DMS153 treated with DMSO at 0.1 percent for 48 hours (cell line): Measurements from ENCODE around the gene FAM20C.
"Not testable (repeated sequence)": the region's sequence is repeated elsewhere in the genome, so short reads cannot be mapped to it uniquely, and the experiment has no call there.

ENCODE experiments used
- DNase-seq: peaks from one replicate; lab custom pipeline; 2025; ENCODE audit not compliant: unreplicated experiment; lab: John Stamatoyannopoulos, UW

FAM20C gene

DNA sequence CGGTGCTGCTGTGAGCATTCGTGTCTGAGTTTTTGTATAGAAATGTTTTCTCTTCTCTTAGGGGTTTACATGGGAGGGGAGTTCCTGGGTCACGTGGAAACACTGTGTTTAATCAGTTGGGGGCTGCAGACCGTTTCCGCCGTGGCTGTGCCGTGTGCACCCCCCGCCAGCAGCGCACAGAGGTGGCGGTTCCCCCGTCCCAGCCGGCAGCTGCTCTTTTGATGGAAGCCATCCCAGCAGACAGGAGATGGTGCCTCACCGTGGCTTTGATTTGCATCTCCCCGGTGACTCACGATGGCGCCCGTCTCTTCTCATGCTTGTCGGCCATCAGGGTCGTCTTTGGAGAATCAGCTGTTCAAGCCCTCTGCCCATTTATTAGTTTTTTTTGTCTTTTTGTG is 62.7 kb downstream of the FAM20C start:
- no peak for DNase-seq

DNA sequence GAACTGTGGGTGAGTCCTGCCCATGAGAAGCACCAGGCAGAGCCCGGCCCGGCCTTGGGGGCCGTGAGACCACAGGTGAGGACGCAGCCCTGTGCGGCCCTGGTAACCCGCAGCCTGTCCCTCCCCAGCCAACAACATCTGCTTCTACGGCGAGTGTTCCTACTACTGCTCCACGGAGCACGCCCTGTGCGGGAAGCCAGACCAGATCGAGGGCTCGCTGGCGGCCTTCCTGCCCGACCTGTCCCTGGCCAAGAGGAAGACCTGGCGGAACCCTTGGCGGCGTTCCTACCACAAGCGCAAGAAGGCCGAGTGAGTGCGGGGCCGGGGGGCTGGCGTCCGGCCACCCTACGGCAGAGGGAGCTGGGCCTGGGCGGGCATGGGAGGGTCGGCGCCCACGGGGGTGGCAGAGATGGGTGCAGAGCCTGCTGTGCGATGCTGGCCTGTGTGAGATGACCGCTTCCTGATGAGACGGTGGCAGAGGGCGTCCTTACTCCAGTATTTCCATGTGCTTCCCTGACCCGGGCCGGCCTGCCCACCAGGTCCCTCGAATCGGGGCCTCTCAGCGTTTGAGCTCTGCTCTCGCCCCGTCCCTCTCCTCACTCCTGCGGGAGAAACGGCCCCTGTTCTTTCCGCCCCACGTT is 63.5 kb downstream of the FAM20C start:
- no peak for DNase-seq

DNA sequence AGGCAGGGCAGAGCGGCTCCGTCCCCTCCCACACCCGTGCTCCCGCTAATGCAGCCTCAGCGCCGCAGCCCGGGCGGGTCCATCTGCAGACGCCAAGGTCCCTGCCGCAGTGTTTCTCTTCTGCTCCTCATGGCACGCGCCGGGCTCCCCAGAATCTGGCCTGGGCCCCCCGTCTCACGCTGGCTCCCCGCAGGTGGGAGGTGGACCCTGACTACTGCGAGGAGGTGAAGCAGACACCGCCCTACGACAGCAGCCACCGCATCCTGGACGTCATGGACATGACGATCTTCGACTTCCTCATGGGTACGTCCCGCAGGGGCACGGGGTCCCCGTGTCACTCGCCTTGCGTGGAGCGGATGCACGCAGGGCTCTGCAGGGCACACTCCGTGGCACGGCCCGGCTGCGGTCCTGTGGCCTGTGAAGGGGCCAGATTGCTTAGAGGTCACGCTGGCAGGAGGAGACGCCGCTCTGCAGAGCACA is 64.1 kb downstream of the FAM20C start:
- DNase-seq, result no peak

DNA sequence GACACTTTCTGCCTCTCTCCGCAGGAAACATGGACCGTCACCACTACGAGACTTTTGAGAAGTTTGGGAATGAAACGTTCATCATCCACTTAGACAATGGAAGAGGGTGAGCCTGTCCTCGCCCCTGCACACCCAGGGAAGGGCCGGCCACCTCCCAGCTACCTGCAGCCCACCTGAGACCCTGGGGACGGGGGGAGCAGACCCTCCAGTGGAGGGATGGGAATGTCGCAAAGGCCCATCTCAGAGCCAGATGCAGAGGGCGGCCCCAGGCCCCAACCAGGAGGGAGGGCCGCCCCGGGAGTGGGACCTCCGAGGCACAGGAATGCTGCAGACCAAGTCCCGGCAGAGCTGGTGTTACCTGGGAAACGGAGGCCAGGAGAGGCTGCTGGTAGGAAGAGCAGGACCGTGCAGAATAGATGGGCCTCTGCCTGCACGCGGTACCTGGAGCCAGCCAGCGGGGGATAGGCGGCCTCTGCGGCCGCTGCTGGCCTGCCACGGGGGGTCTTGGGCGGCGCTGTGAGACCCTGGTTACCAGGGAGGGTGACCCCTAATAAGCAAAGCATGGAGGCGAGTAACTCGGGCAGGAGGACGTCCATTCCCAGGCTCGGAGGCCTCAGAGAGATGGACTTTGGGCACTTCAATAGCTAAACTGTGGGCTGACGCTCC is 64.7 kb downstream of the FAM20C start:
- DNase-seq, result no peak

DNA sequence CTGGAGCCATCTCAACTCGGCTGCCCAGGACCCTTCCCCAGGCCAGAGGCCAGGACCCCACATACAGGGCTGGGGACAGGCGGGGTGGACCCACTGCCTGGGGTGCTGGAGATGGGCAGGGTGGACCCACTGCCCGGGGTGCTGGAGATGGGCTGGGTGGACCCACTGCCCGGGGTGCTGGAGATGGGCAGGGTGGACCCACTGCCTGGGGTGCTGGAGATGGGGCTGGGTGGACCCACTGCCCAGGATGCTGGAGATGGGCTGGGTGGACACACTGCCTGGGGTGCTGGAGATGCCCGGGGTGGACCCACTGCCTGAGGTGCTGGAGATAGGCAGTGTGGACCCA is 65.2 kb downstream of the FAM20C start:
- no peak for DNase-seq

DNA sequence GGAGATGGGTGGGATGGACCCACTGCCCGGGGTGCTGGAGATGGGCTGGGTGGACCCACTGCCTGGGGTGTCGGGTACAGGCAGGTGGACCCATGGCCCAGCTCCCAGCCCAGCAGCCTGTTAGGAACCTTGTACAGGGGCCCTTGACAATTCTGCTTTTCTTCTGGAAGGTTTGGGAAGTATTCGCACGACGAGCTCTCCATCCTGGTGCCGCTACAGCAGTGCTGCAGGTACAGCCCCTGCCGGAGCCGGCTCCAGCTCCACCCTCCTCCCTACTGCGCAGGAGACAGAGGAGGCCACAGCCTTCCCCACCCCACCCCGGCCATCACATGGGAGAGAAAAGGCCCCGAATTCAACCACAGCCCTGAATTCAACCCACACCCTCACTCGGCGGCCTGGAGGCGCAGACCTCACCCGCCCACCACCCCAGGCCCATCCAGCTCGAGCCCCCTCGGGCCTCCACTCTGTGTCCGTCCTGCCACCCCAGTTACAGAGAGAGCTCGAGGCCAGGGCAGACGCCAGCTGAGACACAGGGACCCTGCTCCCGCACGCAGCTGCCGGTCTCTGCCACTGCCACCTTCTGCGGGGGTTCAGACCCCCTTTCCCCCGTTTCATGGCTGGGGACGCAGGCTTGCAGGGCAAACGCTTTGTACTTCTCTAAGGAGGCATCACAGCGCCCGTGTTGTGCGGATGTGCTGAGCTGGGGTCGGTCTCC is 66.3 kb downstream of the FAM20C start:
- no peak for DNase-seq

DNA sequence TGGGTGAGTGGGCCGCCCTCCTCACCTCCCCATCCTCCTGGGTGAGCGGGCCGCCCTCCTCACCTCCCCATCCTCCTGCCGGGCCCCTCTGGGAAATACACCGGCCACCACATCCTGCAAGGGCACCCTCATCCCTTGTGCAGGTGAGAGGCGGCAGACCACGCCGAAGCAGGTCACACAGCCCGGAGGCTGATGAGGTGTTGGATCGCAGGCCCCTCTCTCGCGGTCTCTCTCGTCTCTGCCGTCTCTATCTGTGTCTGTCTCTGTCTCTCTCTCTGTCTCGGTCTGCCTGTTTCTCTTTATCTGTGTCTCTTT is 66.8 kb downstream of the FAM20C start:
- DNase-seq, result no peak

DNA sequence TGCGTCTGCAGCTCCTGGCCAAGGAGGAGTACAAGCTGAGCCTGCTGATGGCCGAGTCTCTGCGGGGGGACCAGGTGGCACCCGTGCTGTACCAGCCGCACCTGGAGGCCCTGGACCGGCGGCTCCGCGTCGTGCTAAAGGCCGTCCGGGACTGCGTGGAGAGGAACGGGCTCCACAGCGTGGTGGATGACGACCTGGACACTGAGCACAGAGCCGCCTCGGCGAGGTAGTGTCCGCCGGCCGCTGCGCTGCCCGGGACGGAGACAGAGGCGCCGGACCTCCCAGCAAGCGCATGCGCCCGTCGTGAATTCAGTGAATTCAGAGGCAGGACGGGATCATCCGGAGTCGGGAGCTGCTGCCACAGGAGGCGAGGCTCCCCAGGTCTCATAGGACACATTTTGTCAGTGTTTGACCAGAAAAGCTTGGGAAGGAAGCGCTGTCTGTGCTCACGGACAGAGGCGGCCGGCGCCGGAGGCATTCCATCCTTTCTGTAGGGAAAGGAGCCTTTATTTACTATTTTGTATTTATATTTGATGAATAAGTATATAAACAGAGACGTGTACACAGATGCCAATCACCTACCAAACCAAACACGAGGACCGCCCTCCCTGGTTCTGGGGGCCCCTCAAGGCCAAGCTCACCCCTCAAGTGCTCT is 67.5 kb downstream of the FAM20C start:
- no peak for DNase-seq

DNA sequence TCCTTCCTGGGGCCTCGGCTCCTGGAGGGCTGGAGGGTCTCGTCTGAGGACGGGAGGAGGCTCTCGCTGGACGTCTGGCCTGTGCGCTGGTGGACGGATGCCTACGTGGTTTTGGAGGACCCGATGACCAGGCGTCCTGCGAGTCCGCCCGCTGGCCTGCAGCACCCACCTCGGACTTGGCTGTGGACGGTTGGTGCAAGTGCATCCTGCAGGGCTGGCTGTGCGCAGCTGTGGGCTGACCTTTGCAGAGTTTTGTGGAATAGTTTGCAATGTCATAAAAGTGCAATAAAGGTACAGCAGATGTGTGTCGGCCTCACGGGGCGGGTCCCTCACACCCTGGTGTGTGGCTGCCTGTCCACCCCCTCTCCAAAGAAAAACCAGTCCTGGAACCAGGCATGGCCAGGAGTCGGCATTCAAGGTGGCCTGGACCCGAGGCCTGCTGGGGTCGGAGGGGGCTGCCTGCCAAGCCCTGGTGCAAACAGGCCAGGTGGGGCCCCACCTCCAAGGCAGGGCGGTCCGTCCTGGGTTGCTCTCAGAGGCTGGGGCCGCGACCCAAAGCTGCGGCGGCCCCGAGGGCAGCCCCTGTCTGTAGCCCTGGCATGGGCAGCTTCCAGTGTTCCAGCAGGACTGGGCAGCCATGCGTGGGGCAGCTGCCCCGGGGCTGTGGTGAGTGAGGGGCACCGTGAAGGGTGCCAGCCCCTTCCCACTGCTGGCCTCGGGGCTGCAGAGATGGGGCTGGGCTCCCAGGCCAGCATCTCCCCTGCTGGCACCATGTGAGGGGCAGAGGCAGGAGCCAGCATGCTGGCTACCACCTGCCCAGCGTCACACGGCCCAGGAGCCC is 68.3 kb downstream of the FAM20C start:
- DNase-seq, result no peak

DNA sequence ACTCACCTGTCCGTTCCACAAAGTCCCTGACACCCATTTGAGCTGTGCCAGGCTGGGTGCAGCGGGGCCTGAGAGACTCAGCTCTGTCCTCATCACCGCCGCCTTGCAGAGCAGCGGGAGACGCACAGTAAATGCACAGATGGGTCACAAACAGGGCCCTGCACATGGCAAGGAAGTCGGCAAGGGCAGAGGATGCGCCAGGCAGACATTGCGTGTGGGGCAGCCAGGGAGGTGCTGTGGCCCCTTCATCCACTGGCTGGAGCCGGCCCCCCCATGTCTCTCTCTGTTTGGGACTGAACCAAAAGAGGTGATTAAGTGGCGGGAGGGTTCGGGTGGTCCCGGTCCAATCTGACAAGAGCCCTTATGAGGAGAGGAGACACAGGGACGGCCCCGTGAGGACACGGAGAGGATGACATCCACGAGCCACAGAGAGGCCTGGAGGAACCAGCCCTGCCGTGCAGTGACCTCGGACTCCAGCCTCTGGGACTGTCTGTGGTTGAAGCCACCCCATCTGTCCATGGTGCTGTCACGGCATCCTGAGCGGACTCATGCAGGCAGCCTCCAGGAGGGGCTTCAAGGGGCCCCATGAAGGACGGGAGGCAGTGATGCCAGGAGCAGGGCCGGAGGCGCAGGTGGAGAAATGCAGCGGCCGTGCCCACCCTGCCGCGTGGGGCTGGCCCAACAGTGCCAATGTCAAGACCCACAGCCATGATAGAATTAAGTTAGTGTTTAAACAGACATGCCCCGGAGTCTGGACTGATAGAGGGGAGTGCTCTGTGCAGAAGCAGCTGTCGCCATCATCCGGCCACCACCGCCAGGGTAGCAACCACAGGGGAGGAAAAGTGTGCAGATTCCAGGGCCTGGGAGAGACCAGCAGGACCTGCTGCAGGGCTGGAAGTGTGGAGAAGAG is 69.2 kb downstream of the FAM20C start:
- DNase-seq, result no peak

DNA sequence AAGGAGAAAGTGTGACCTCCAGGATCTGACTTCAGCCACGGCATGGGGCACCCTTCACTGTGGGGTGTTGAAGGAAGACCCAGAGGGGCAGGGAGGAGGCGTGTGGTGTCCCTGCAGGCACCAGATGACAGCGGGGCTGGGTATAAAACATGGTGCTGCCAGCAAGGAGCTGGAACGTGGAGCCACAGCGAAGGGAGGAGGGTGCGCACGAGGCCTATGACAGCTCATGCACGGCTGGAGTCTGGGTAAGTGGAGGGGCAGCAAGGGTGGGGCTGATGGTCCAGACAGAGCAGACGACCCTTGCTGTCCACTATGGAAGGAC is 69.8 kb downstream of the FAM20C start:
- no peak for DNase-seq

DNA sequence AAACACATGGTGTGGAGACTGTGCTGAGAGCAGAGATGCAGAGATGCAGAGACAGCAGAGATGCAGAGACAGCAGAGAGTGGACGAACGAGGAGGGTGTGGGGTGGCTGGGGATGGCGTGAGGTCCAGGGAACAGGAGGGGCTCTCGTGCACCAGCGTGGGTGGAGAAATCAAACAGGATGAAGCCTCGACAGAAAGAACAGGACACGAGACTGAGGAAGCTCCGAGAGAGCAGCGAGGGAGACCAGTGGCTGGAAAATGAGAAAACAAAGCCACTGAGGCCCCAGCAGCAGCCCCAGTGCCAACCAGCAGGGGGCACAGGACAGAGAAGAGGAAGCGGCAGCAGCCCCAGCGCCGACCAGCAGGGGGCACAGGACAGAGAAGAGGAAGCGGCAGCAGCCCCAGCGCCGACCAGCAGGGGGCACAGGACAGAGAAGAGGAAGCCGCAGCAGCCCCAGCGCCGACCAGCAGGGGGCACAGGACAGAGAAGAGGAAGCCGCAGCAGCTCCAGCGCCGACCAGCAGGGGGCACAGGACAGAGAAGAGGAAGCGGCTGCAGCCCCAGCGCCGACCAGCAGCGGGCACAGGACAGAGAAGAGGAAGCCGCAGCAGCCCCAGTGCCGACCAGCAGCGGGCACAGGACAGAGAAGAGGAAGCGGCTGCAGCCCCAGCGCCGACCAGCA is 70.4 kb downstream of the FAM20C start:
- DNase-seq, result not testable (repeated sequence)

DNA sequence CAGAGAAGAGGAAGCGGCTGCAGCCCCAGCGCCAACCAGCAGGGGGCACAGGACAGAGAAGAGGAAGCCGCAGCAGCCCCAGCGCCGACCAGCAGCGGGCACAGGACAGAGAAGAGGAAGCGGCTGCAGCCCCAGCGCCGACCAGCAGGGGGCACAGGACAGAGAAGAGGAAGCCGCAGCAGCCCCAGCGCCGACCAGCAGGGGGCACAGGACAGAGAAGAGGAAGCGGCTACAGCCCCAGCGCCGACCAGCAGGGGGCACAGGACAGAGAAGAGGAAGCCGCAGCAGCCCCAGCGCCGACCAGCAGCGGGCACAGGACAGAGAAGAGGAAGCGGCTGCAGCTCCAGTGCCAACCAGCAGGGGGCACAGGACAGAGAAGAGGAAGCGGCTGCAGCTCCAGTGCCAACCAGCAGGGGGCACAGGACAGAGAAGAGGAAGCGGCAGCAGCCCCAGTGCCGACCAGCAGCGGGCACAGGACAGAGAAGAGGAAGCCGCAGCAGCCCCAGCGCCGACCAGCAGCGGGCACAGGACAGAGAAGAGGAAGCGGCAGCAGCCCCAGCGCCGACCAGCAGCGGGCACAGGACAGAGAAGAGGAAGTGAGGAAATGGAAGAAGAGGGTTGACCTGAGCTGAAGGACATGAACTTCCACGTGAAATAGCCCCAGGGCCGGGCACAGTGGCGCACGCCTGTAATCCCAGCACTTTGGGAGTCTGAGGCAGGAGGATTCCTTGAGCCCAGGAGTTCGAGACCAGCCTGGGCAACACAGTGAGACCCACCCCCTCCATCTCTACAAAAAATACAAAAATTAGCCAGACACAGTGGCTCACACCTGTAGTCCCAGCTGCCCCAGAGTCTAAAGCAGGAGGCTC is 71.3 kb downstream of the FAM20C start:
- DNase-seq, result not testable (repeated sequence)

DNA sequence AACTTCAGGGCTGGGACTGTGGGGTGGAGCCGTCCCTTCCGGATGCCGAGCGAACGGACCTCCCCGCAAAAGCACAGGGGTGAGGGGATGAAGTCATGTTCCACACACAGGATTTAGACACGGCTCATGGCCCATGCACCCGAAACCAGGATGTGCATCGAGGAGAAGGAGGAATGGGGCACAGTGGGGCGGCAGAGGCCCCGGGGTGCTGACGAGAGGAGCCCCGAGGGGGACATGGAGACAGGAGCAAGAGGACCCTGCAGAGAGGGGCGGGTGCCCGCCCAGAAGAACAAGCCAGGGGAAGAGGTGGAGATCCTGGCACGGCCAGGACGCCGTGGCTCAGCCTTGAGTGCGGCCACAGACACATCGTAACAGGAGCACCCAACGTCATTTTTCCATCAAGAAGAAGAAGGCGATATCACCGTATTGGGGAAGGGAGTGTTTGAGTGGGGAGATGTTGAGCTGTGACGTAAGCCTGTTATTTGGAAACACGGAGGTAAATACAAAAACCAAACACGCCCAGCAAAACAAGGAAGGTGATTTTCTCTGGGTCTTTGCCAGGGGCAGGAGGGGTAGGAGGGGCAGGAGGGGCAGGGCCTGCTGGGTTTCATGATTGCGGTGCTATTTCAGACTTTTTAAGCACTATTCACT is 72.3 kb downstream of the FAM20C start:
- DNase-seq, result no peak

DNA sequence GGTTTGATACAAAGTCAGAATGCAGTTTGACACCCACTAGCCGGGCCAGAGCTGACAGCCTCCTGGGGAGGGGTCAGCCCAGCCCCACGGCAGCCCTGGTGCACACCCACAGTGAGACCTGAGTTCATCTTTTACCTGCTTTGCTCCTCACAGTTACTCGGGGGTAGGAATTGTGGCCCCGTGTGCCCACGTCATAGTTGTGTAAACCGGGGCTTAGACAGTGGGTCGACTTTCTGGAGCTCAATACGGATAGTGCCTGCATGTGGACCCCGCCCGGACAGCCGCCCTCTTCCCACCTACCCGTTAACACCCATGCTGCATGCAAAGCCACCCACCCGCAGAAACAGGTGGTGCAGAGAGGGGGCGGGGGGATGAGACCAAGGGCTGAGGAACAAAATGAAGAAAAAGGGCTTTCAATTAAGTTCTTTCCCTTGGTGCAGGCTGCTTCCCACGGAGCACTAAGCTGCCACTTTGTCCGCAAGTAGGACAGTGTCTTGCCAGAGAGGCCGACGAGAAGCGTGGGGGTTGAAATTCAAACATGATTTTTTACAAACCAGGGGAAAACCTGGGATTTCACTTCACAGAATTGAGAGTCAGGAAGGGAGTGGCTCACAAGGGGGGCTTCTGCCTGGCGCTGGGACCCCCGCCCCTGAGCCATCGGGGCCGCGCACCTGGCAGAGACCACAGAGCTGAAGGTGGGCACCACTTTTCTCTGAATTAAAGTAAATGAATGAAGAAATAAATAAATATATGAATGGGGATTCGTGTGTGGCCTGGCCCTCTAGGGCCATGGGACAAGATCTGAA is 73.0 kb downstream of the FAM20C start:
- no peak for DNase-seq

DNA sequence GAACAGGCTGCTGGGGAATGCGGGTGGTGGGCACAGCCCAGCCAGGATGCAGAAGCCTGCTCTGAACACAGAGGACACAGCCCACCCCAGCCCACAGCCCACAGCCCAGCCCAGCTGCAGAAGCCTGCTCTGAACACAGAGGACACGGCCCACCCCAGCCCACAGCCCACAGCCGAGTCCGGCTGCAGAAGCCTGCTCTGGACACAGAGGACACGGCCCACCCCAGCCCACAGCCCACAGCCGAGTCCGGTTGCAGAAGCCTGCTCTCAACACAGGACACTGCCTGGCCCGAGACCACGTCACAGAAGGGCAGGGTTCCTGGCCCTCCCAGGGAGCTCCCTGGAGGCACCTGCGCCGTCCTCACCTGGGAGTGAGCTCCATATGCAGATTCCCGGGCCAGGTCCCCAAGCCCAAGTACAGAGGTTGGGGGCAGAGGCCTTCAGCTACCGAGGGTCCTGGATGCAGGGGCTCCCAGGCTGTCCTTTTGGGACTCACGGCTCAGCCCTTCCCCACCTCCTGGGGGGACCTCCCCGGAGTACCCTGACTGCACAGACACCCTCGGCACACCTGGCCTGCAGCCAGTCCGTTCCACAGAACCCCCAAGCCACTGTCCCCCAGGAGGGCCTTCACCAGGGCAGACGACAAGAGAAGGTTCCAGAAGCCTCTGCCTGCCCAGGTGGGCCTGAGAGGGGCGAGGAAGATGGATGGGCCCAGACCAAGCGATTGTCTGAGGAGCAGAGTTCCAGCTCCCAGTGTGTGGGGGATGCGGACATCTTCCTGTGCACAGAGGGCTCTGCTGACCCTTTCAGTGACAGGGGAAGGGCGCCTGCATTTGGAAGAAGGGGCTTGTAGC is 73.9 kb downstream of the FAM20C start:
- no peak for DNase-seq
